ENCODE results near the gene DKC1.

DNA sequence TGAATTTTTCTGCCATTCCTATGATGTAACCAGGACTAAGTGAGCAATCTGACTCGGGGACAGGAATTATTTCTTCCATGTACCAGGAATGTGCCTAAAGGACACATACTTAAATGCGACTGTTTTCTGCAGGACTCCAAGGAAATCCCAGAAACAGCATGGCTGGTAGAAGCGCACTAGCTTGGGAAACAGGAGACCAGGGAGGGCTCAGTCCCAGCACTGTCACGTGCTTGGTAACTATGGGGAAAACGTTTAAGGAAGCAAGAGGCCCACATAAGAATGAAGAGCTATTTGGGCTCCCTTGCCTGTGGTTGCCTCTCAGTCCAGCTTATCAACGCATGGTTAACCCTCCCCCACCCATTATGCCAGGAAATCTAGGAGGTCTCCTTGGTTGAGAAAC, 23.1 kb downstream of the DKC1 start:
- TF ChIP-seq, protein P1, sequence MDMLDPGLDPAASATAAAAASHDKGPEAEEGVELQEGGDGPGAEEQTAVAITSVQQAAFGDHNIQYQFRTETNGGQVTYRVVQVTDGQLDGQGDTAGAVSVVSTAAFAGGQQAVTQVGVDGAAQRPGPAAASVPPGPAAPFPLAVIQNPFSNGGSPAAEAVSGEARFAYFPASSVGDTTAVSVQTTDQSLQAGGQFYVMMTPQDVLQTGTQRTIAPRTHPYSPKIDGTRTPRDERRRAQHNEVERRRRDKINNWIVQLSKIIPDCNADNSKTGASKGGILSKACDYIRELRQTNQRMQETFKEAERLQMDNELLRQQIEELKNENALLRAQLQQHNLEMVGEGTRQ (IDR thresholded peaks at IDR 0.05; ENCODE audit: low read depth, low read length), result no peak
- TF ChIP-seq BHLHE40 (IDR thresholded peaks at IDR 0.05; ENCODE audit: low read depth, low read length), result no peak
